OCI-LY7 (cell line): ENCODE results near the gene TMEM212. TPM values are rescaled to one million over a fixed set of nuclear protein-coding genes. Genes with fewer than 3 reads are reported as not detected.

ENCODE experiments used
- BruUV-seq: library from RNA; stranded (reverse); fragments of 400-500 nt; replicated peaks from 2 replicates; lab custom pipeline; 2021; lab: Mats Ljungman, UMichigan
- CTCF ChIA-PET: fragments of 300-600 bp; sonication (Branson Sonifier 250); formaldehyde crosslinking; loops from one replicate; lab custom pipeline; 2022; ENCODE audit warnings: antibody characterized with exemption; ENCODE audit not compliant: unreplicated experiment; lab: Charles Lee
- POLR2A ChIA-PET: fragments of 300-600 bp; sonication (Branson Sonifier 250); formaldehyde crosslinking; loops from one replicate; lab custom pipeline; 2022; ENCODE audit warnings: antibody characterized with exemption; lab: Charles Lee
- DNase-seq: peaks from one replicate; pipeline ENCODE4 v3.0.0-alpha.2; 2015; ENCODE audit warnings: low spot score
- H2AFZ ChIP-seq: fragments of 200-600 bp; sonication (generic), shearing (Covaris generic); 2 replicates; pipeline ENCODE4 v1.6.1; 2014; ENCODE audit warnings: mild to moderate bottlenecking, antibody characterized with exemption, low read length, moderate library complexity
- H3K27ac ChIP-seq: fragments of 200-600 bp; sonication (generic); 2 replicates; pipeline ENCODE4 v1.5.1; 2014; ENCODE audit warnings: mixed run types, low read depth, mild to moderate bottlenecking, moderate library complexity, low read length, inconsistent platforms; ENCODE audit not compliant: poor library complexity, severe bottlenecking
- H3K36me3 ChIP-seq: fragments of 200-600 bp; sonication (generic); 2 replicates; pipeline ENCODE4 v1.6.1; 2014; ENCODE audit warnings: mild to moderate bottlenecking, antibody characterized with exemption, low read length, moderate library complexity, mixed read lengths; ENCODE audit not compliant: insufficient read depth
- H3K4me1 ChIP-seq: fragments of 200-600 bp; sonication (generic); 2 replicates; pipeline ENCODE4 v1.5.1; 2014; ENCODE audit warnings: mild to moderate bottlenecking, low read length; ENCODE audit not compliant: insufficient read depth, poor library complexity, severe bottlenecking
- H3K4me2 ChIP-seq: fragments of 200-600 bp; sonication (generic); 2 replicates; pipeline ENCODE4 v1.6.1; 2014; ENCODE audit warnings: mild to moderate bottlenecking, low read length
- H3K4me3 ChIP-seq: fragments of 200-600 bp; sonication (generic); 2 replicates; pipeline ENCODE4 v1.5.1; 2014; ENCODE audit warnings: mild to moderate bottlenecking, low read depth, low read length; ENCODE audit not compliant: poor library complexity, severe bottlenecking
- H3K79me2 ChIP-seq: fragments of 200-600 bp; sonication (generic); 2 replicates; pipeline ENCODE4 v1.6.1; 2016; ENCODE audit warnings: low read depth, mild to moderate bottlenecking, low read length, moderate library complexity, mixed read lengths; ENCODE audit not compliant: insufficient read depth
- H3K9me2 ChIP-seq: fragments of 200-600 bp; sonication (generic); 2 replicates; pipeline ENCODE4 v1.6.1; 2016; ENCODE audit warnings: mild to moderate bottlenecking, low read length, mixed read lengths; ENCODE audit not compliant: insufficient read depth
- H3K9me3 ChIP-seq: fragments of 200-600 bp; sonication (generic); 2 replicates; pipeline ENCODE4 v1.6.1; 2014; ENCODE audit warnings: mild to moderate bottlenecking, mixed run types, low read length, mixed read lengths
- H4K20me1 ChIP-seq: fragments of 200-600 bp; sonication (generic); 2 replicates; pipeline ENCODE4 v1.6.1; 2014; ENCODE audit warnings: mild to moderate bottlenecking, antibody characterized with exemption, low read length, moderate library complexity, mixed read lengths; ENCODE audit not compliant: insufficient read depth
- EZH2phosphoT487 ChIP-seq: fragments of 200-600 bp; sonication (generic); IDR thresholded peaks from 2 replicates; pipeline ENCODE4 v1.6.1; 2018; ENCODE audit warnings: low read depth, borderline replicate concordance, mild to moderate bottlenecking, mixed run types, antibody characterized with exemption, low read length, moderate library complexity, mixed read lengths
- intact Hi-C: fragments of 100-400 bp; cut with micrococcal nuclease; formaldehyde crosslinking; loops from one replicate; pipeline ENCODE4 v1.10.0; 2022; ENCODE audit not compliant: unreplicated experiment
- total RNA-seq, 2 experiments: library from RNA; depleted of rRNA in 1 of 2; stranded (reverse); fragments of >200 nt in 1 of 2; shearing (Covaris generic) in 1 of 2; gene quantifications; 2 replicates each; pipeline ENCODE4 v1.2.3, GENCODE V29; 2014 to 2022
- TF ChIP-seq, protein P1 (sequence below): fragments of 200-600 bp; sonication (generic); conservative IDR thresholded peaks from 2 replicates; pipeline ENCODE4 v1.5.1; 2014; ENCODE audit warnings: mild to moderate bottlenecking, antibody characterized with exemption, low read length, moderate library complexity, mixed read lengths

TMEM212 gene
- total RNA-seq, 2 experiments from 2014 or later = not detected

DNA sequence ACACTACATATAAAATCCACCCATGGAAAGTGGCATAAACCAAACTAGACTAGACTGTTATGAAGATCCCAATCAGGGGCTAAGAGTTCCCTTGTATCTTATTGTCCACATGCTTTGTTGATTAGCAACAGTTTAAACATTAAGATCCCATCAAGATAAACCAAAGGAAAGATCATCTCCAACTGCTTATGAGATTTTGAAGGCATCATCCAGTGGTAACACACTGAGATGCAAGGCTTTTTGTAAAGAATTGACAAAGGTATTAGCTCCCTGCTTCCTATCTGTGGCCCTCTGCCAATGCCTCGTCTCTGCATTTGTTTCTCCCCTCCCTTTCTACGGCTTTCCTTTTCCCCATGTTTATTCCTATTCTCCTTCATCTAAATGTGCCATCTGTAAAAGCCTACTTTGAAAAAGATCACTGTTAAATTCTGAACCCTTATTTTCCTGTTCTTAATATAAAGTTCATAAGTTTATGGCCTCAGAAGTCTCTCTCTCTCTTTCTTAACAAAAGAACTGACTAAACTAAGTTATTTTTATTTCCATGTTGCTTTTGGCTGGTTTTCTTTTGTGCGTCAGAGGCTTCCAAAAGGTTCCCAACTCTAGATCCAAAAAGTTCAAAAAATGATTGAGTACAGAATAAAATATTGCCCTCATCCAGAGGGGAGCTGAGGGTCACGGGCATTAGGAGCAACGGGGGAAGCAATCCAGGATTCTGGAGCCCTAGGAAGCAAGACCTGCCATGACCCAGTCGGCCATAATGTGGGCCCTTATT is 38.3 kb upstream of the TMEM212 start:
- Histone ChIP-seq H3K4me3 (no peak overlapping the region), H3K36me3 (no peaks in the 10 kb centered on the region), H4K20me1 (no peaks in the 10 kb centered on the region), H3K4me1 (no peaks in the 10 kb centered on the region), H3K9me2 (no peaks in the 10 kb centered on the region), H3K79me2 (no peaks in the 10 kb centered on the region), H3K27ac (no peak overlapping the region), H2AFZ (no peak overlapping the region), H3K9me3 (no peaks in the 10 kb centered on the region), H3K4me2 (no peak overlapping the region)
- no TSS peak for BruUV-seq
- intact Hi-C loops = no loop called here
- ChIA-PET CTCF (no interaction called here), POLR2A (interaction anchor here (0.8 kb wide), 1 partner anchor 24 kb away, joined by 3 read pairs; no protein-coding TSS in a partner anchor)
- DNase-seq = no peak
- TF ChIP-seq, protein P1, sequence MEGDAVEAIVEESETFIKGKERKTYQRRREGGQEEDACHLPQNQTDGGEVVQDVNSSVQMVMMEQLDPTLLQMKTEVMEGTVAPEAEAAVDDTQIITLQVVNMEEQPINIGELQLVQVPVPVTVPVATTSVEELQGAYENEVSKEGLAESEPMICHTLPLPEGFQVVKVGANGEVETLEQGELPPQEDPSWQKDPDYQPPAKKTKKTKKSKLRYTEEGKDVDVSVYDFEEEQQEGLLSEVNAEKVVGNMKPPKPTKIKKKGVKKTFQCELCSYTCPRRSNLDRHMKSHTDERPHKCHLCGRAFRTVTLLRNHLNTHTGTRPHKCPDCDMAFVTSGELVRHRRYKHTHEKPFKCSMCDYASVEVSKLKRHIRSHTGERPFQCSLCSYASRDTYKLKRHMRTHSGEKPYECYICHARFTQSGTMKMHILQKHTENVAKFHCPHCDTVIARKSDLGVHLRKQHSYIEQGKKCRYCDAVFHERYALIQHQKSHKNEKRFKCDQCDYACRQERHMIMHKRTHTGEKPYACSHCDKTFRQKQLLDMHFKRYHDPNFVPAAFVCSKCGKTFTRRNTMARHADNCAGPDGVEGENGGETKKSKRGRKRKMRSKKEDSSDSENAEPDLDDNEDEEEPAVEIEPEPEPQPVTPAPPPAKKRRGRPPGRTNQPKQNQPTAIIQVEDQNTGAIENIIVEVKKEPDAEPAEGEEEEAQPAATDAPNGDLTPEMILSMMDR = no peak
- no peak for TF ChIP-seq EZH2phosphoT487

DNA sequence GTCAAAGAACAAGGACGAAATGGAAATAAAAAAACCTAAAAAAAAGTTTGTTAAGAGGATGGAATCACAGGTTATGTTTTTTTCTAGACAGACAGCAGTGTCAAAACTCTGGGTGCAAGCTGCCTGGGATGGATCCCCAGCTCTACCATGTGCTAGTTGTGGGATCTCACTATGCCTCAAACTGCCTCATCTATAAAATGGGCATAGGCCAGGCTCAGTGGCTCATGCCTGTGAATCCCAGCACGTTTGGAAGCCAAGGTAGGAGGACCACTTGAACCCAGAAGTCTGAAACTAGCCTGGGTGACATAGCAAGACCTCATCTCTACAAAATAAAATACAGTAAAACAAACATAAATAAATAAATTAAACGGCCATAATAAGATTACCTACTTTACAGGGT is 37.5 kb upstream of the TMEM212 start:
- no TSS peak for BruUV-seq
- Histone ChIP-seq H3K9me3 (no peaks in the 10 kb centered on the region), H3K4me2 (no peak overlapping the region), H3K9me2 (no peaks in the 10 kb centered on the region), H2AFZ (no peak overlapping the region), H3K27ac (no peak overlapping the region), H3K79me2 (no peaks in the 10 kb centered on the region), H3K4me1 (no peaks in the 10 kb centered on the region), H3K36me3 (no peaks in the 10 kb centered on the region), H3K4me3 (no peak overlapping the region), H4K20me1 (no peaks in the 10 kb centered on the region)
- DNase-seq = no peak
- ChIA-PET CTCF (no interaction called here), POLR2A (interaction anchor here (0.8 kb wide), 1 partner anchor 23 kb away, joined by 3 read pairs; no protein-coding TSS in a partner anchor)
- intact Hi-C loops = no loop called here
- TF ChIP-seq EZH2phosphoT487 = no peak
- TF ChIP-seq, protein P1 = no peak
